ENCODE measurements around the gene POU5F2.

- TF ChIP-seq CTCF (IDR thresholded peaks at IDR 0.05; ENCODE audit: poor library complexity), result no peak
- TF ChIP-seq EZH2phosphoT487 (IDR thresholded peaks at IDR 0.05; ENCODE audit: low read depth, severe bottlenecking, unreplicated experiment), result no peak
- no peak for TF ChIP-seq EZH2 (IDR thresholded peaks at IDR 0.05; ENCODE audit: borderline replicate concordance)
Measured at GRCh38 chr5:93715327-93715726, 26.1 kb downstream of the POU5F2 start.

Measured in hepatocyte (in vitro differentiated cells).